SU-DHL-6 (cell line): Measurements from ENCODE around the gene CHRNA4.

Experiments
- H2AFZ ChIP-seq: fragments of 200-600 bp; sonication (generic); 2 replicates; pipeline ENCODE4 v1.6.1; 2014; ENCODE audit warnings: low read depth, mild to moderate bottlenecking, moderate library complexity, mixed read lengths, antibody characterized with exemption, low read length; ENCODE audit not compliant: severe bottlenecking
- H3F3A ChIP-seq: fragments of 200-600 bp; shearing (Covaris generic); 2 replicates; pipeline ENCODE4 v1.6.0; 2016; ENCODE audit warnings: antibody characterized with exemption, mild to moderate bottlenecking; ENCODE audit not compliant: insufficient read depth
- H3K27ac ChIP-seq: fragments of 200-600 bp; sonication (generic); 2 replicates; pipeline ENCODE4 v1.5.1; 2016; ENCODE audit warnings: low read depth, mild to moderate bottlenecking, low read length, moderate library complexity, mixed read lengths
- H3K27me3 ChIP-seq: fragments of 200-600 bp; sonication (generic), shearing (Covaris generic); 2 replicates; pipeline ENCODE4 v1.6.0; 2014; ENCODE audit warnings: mild to moderate bottlenecking, low read length
- H3K36me3 ChIP-seq: fragments of 200-600 bp; sonication (generic); 2 replicates; pipeline ENCODE4 v1.6.1; 2014; ENCODE audit warnings: mild to moderate bottlenecking, low read length, mixed read lengths
- H3K4me2 ChIP-seq: fragments of 300-600, 200-600 bp; shearing (Covaris generic), sonication (generic); 2 replicates; pipeline ENCODE4 v1.6.0; 2014; ENCODE audit warnings: low read length, low read depth, mild to moderate bottlenecking; ENCODE audit not compliant: poor library complexity, severe bottlenecking
- H3K4me3 ChIP-seq: fragments of 200-600 bp; sonication (generic); 2 replicates; pipeline ENCODE4 v1.5.1; 2014; ENCODE audit warnings: antibody characterized with exemption, low read length, mild to moderate bottlenecking, mixed read lengths; ENCODE audit not compliant: insufficient read depth, poor library complexity, severe bottlenecking
- H3K79me2 ChIP-seq: fragments of 200-600 bp; sonication (generic); 2 replicates; pipeline ENCODE4 v1.6.1; 2014; ENCODE audit warnings: mild to moderate bottlenecking, low read length, moderate library complexity; ENCODE audit not compliant: insufficient read depth
- H3K9ac ChIP-seq: fragments of 200-600 bp; sonication (generic); 2 replicates; pipeline ENCODE4 v1.7.0; 2014; ENCODE audit warnings: mild to moderate bottlenecking, low read length
- H3K9me2 ChIP-seq: fragments of 200-600 bp; sonication (generic); replicated peaks from 2 replicates; pipeline ENCODE4 v1.6.1; 2014; ENCODE audit warnings: low read length; ENCODE audit not compliant: insufficient read depth
- H3K9me3 ChIP-seq: fragments of 200-600 bp; sonication (generic); 2 replicates; pipeline ENCODE4 v1.6.1; 2014; ENCODE audit warnings: low read length, mixed read lengths; ENCODE audit not compliant: insufficient read depth
- H4K20me1 ChIP-seq: fragments of 200-600 bp; sonication (generic); 2 replicates; pipeline ENCODE4 v1.6.1; 2014; ENCODE audit warnings: low read depth, mild to moderate bottlenecking, antibody characterized with exemption, low read length, moderate library complexity, mixed read lengths
- CTCF ChIP-seq: fragments of 200-600 bp; sonication (generic); IDR thresholded peaks from one replicate; pipeline ENCODE4 v1.5.1; 2017; ENCODE audit warnings: antibody characterized with exemption, mild to moderate bottlenecking, low read length, moderate library complexity; ENCODE audit not compliant: insufficient read depth, poor library complexity, severe bottlenecking
- EZH2phosphoT487 ChIP-seq: fragments of 200-600 bp; sonication (generic), shearing (Covaris generic); conservative IDR thresholded peaks from 2 replicates; pipeline ENCODE4 v1.6.1; 2018; ENCODE audit warnings: mild to moderate bottlenecking, antibody characterized with exemption, low read length, moderate library complexity, mixed read lengths

CHRNA4 gene

DNA sequence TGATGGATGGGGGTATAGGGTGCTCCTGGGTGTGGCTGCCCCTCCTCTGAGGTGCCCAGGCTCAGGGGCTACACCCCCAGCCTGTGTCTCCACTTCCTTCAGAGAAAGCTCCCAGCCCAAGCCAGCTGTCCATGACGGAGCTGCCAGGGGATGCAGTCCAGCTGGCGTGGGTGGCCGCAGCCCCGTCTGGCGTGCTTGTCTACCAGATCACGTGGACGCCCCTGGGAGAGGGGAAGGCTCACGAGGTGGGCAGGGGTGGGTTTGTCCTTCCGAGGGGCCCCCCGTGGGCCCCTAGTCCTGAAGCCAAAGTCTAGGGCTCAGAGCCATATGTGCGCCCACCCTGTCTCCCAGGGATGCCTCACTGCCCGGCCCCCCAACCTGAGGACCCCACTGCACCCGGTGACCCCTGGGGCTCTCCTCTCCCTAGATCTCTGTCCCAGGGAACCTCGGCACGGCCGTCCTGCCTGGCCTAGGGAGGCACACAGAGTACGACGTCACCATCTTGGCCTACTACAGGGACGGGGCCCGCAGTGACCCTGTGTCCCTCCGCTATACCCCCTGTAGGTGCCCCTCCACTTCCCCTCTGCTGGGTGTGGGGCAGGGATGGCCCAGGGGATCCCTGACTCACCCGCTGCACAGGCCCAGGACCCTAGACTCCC lies 48.3 kb downstream of the CHRNA4 start:
- Histone ChIP-seq H3K9ac (no peak overlapping the region), H3K9me2 (no peaks in the 10 kb centered on the region), H3F3A (no peaks in the 10 kb centered on the region), H3K36me3 (no peaks in the 10 kb centered on the region), H4K20me1 (no peaks in the 10 kb centered on the region), H3K4me2 (no peak overlapping the region), H3K9me3 (no peaks in the 10 kb centered on the region), H3K27me3 (no peaks in the 10 kb centered on the region), H3K79me2 (no peaks in the 10 kb centered on the region), H3K4me3 (no peak overlapping the region), H3K27ac (no peak overlapping the region), H2AFZ (no peak overlapping the region)
- TF ChIP-seq CTCF (no peak), EZH2phosphoT487 (no peak)

- no peaks in the 10 kb centered on the region for H3K36me3 ChIP-seq
- no peaks in the 10 kb centered on the region for H3K9me3 ChIP-seq
- H3K4me3 ChIP-seq = no peak overlapping the region
- H4K20me1 ChIP-seq = no peaks in the 10 kb centered on the region
- no peaks in the 10 kb centered on the region for H3K27me3 ChIP-seq
- no peaks in the 10 kb centered on the region for H3K79me2 ChIP-seq
- H3F3A ChIP-seq = no peaks in the 10 kb centered on the region
- H2AFZ ChIP-seq = no peak overlapping the region
- H3K9ac ChIP-seq = no peak overlapping the region
- TF ChIP-seq CTCF = no peak
- no peak for TF ChIP-seq EZH2phosphoT487
- H3K27ac ChIP-seq = no peak overlapping the region
- H3K9me2 ChIP-seq = no peaks in the 10 kb centered on the region
- H3K4me2 ChIP-seq = no peak overlapping the region
These were observed 48.9 kb downstream of the CHRNA4 start for GRCh38 chr20:63312273-63312672.

GRCh38 chr20:63311833-63312243 lies 49.3 kb downstream of the CHRNA4 start:
- H4K20me1 ChIP-seq = no peaks in the 10 kb centered on the region
- no peaks in the 10 kb centered on the region for H3K36me3 ChIP-seq
- H3K79me2 ChIP-seq = no peaks in the 10 kb centered on the region
- no peak for TF ChIP-seq EZH2phosphoT487
- no peak for TF ChIP-seq CTCF
- H3K27ac ChIP-seq = no peak overlapping the region
- no peak overlapping the region for H2AFZ ChIP-seq
- no peaks in the 10 kb centered on the region for H3F3A ChIP-seq
- H3K4me3 ChIP-seq = no peak overlapping the region
- no peaks in the 10 kb centered on the region for H3K9me3 ChIP-seq
- H3K9me2 ChIP-seq = no peaks in the 10 kb centered on the region
- no peak overlapping the region for H3K9ac ChIP-seq
- no peaks in the 10 kb centered on the region for H3K27me3 ChIP-seq
- no peak overlapping the region for H3K4me2 ChIP-seq
